Measurements from ENCODE around the gene NRF1.

Gene NRF1

GRCh38 chr7:129686063-129686462, 74.5 kb downstream of the NRF1 start:
- no peak for DNase-seq (ENCODE audit: low read depth in 2 of 2)

- no peak for DNase-seq (ENCODE audit: low read depth in 2 of 2)
These were observed 77.1 kb downstream of the NRF1 start for GRCh38 chr7:129688503-129689222.

- DNase-seq (ENCODE audit: low read depth in 2 of 2), result no peak
These were observed 78.6 kb downstream of the NRF1 start for GRCh38 chr7:129689995-129690581.

GRCh38 chr7:129690701-129691100, 79.2 kb downstream of the NRF1 start:
- no peak for DNase-seq (ENCODE audit: low read depth in 2 of 2)

- DNase-seq (ENCODE audit: low read depth in 2 of 2), result no peak
These were observed 87.2 kb downstream of the NRF1 start for GRCh38 chr7:129698516-129699418.

- DNase-seq (ENCODE audit: low read depth in 2 of 2), result no peak
These were observed 90.8 kb downstream of the NRF1 start for GRCh38 chr7:129702316-129702715.

- DNase-seq (ENCODE audit: low read depth in 2 of 2), result no peak
These were observed 91.3 kb downstream of the NRF1 start for GRCh38 chr7:129702761-129703338.

- no peak for DNase-seq (ENCODE audit: low read depth in 2 of 2)
These were observed 92.2 kb downstream of the NRF1 start for GRCh38 chr7:129703751-129704150.

- no peak for DNase-seq (ENCODE audit: low read depth in 2 of 2)
These were observed 96.5 kb downstream of the NRF1 start for GRCh38 chr7:129707910-129708499.

- DNase-seq (ENCODE audit: low read depth in 2 of 2), result no peak
These were observed 102.0 kb downstream of the NRF1 start for GRCh38 chr7:129713544-129713943.

GRCh38 chr7:129714514-129715063, 103.1 kb downstream of the NRF1 start:
- DNase-seq (ENCODE audit: low read depth in 2 of 2), result no peak

- no peak for DNase-seq (ENCODE audit: low read depth in 2 of 2)
These were observed 108.6 kb downstream of the NRF1 start for GRCh38 chr7:129719980-129720732.

- DNase-seq (ENCODE audit: low read depth in 2 of 2), result no peak
These were observed 109.5 kb downstream of the NRF1 start for GRCh38 chr7:129721068-129721467.

GRCh38 chr7:129723679-129724078, 112.2 kb downstream of the NRF1 start:
- DNase-seq (ENCODE audit: low read depth in 2 of 2), result no peak

- no peak for DNase-seq (ENCODE audit: low read depth in 2 of 2)
These were observed 113.3 kb downstream of the NRF1 start for GRCh38 chr7:129724796-129725195.

GRCh38 chr7:129728875-129729467, 117.5 kb downstream of the NRF1 start:
- no peak for DNase-seq (ENCODE audit: low read depth in 2 of 2)

- DNase-seq (ENCODE audit: low read depth in 2 of 2), result no peak
These were observed 118.0 kb downstream of the NRF1 start for GRCh38 chr7:129729511-129729910.

- no peak for DNase-seq (ENCODE audit: low read depth in 2 of 2)
These were observed 118.6 kb downstream of the NRF1 start for GRCh38 chr7:129730159-129730558.

- no peak for DNase-seq (ENCODE audit: low read depth in 2 of 2)
These were observed 122.9 kb downstream of the NRF1 start for GRCh38 chr7:129734400-129734799.

GRCh38 chr7:129739427-129739826, 127.9 kb downstream of the NRF1 start:
- DNase-seq (ENCODE audit: low read depth in 2 of 2), result no peak

All from stimulated activated CD4-positive, alpha-beta T cell treated with anti-CD3 and anti-CD28 coated beads, Interleukin-1b, Interleukin-23, amount 100 ng/mL, for 4 hours (primary cell).